Measurements from ENCODE around the gene LUC7L.
"Not testable (repeated sequence)": the region's sequence is repeated elsewhere in the genome, so short reads cannot be mapped to it uniquely, and the experiment has no call there.

LUC7L gene

DNA sequence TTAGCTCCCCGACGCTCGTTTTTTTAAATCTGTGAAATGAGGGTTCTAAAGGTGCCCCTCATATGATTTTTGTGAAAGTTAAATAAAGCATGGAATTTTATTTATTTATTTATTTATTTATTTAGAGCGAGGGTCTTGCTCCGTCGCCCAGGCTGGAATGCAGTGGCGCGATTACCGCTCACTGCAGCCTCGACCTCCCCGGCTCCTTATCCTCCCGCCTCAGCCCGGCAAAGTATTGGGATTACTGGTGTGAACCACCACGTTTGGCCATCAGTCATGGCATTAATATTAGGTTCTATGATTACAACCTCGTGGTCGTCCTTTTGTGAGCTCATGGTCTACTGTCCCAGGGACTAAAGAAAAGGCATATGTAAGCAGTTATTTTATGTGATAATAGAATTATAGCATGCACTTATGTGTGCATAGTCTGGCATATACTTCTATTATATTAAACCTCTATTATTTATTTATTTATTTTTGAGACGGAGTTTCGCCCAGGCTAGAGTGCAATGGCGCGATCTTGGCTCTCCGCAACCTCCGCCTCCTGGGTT is 557 bp upstream of the LUC7L start:
- H3K9ac ChIP-seq (ENCODE audit: insufficient read length), result no peak overlapping the region
- peaks cover 37% of the 10 kb centered on the region for H3K36me3 ChIP-seq (ENCODE audit: insufficient read depth, low read length)
- TF ChIP-seq POLR2AphosphoS5 (IDR thresholded peaks at IDR 0.05; ENCODE audit: borderline replicate concordance, low read depth, low read length), result no peak
- no peak for TF ChIP-seq EZH2 (IDR thresholded peaks at IDR 0.05)
- TF ChIP-seq FOXP2 (optimal IDR thresholded peaks at IDR 0.05; ENCODE audit: control extremely low read depth, extremely low read length, insufficient read depth), result no peak
- H3K9me3 ChIP-seq (ENCODE audit: low read depth, low read length), result no peaks in the 10 kb centered on the region
- DNase-seq (ENCODE audit: low read depth, low spot score), result no peak
- peak overlapping the region; percentile 93 for H3K4me3 ChIP-seq
- no peak overlapping the region for H3K27ac ChIP-seq

DNA sequence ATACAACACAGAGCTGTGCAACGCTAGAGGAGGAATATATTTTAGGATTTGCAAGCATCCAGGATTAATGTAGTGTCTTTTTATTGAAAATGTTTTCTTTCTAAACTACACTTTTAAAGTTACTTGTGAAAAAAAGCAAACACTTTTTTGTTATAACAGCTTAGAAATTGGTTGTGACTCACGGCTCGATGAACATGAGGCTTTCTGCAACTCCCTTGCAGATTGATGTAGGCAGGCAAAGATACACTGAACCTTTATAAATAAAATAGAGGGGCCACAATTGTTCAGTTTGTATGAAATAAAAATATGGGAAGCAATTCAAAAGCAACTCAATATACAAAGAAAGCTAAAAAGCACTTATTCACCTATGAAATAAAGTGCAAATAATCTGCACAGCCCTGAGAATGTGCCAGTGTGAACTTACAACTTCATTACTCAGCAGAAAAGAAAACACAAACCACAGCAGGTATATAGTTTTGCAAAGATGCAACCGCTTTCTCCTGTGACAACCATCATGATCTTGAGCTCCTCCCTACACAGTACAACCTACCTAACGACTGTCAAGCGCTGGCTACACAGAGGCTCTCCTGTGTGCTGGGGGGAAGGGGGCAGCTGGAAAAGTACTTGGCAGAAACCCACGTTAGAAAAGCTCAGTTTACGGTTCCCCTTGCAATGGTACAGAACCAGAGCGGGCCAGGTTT is 948 bp downstream of the LUC7L start:
- Histone ChIP-seq H3K27ac (peak overlapping the region; percentile 93; the same call in 1 of the 2 replicates), H3K36me3 (ENCODE audit: insufficient read depth, low read length) (peaks cover 52% of the 10 kb centered on the region), H3K9me3 (ENCODE audit: low read depth, low read length) (no peaks in the 10 kb centered on the region), H3K4me3 (peak overlapping the region; percentile 93), H3K9ac (ENCODE audit: insufficient read length) (peak overlapping the region; percentile 95)
- TF ChIP-seq EZH2 (IDR thresholded peaks at IDR 0.05), result no peak
- TF ChIP-seq POLR2AphosphoS5 (IDR thresholded peaks at IDR 0.05; ENCODE audit: borderline replicate concordance, low read depth, low read length), result no peak
- TF ChIP-seq FOXP2 (optimal IDR thresholded peaks at IDR 0.05; ENCODE audit: control extremely low read depth, extremely low read length, insufficient read depth), result no peak
- DNase-seq (ENCODE audit: low read depth, low spot score), result no peak

DNA sequence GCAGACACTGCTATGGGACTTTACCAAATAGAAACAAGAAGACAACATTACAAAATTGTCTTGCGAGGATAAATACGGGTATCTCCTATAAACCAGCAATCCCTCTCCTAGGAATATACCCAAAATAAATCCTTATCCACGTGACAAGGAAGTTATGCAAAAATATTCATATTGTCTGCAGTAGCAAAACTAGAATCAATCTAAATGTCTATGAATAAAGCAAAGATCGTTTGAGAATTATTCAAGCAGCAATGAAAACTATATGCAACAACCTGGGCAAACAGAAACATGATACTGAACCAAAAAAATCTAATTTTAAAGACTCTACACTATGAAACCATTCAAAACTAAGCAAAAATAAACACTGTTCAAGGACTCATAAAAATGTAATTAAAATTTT is 9.2 kb downstream of the LUC7L start:
- Histone ChIP-seq H3K4me3 (no peak overlapping the region), H3K36me3 (ENCODE audit: insufficient read depth, low read length) (peaks cover 85% of the 10 kb centered on the region), H3K27ac (peak overlapping the region; percentile 51; the same call in 1 of the 2 replicates), H3K9ac (ENCODE audit: insufficient read length) (peak overlapping the region; percentile 7), H3K9me3 (ENCODE audit: low read depth, low read length) (no peaks in the 10 kb centered on the region)
- DNase-seq (ENCODE audit: low read depth, low spot score), result no peak
- TF ChIP-seq EZH2 (IDR thresholded peaks at IDR 0.05) (no peak), FOXP2 (optimal IDR thresholded peaks at IDR 0.05; ENCODE audit: control extremely low read depth, extremely low read length, insufficient read depth) (no peak), POLR2AphosphoS5 (IDR thresholded peaks at IDR 0.05; ENCODE audit: borderline replicate concordance, low read depth, low read length) (no peak)

DNA sequence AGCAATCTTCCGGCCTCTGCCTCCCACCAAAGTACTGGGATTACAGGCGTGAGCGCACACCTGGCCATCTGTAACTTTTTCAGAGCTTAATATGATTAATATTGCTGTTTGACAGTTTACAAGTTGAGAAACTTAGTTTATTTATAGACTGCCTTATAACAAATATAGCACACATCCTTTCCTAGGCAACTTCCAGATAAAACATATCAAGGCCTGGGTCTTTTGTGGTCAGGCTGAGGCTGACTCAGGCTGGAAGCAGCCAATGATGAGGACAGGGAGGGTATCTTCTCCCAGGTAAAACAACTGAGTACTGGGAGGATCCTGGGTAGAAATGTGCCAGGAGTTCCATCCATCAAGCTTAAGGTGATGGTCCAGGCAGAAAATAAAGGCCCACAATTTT is 16.2 kb downstream of the LUC7L start:
- no peaks in the 10 kb centered on the region for H3K9me3 ChIP-seq (ENCODE audit: low read depth, low read length)
- DNase-seq (ENCODE audit: low read depth, low spot score), result no peak
- TF ChIP-seq FOXP2 (optimal IDR thresholded peaks at IDR 0.05; ENCODE audit: control extremely low read depth, extremely low read length, insufficient read depth), result no peak
- no peak for TF ChIP-seq POLR2AphosphoS5 (IDR thresholded peaks at IDR 0.05; ENCODE audit: borderline replicate concordance, low read depth, low read length)
- no peak for TF ChIP-seq EZH2 (IDR thresholded peaks at IDR 0.05)
- H3K27ac ChIP-seq, result no peak overlapping the region
- no peak overlapping the region for H3K9ac ChIP-seq (ENCODE audit: insufficient read length)
- no peak overlapping the region for H3K4me3 ChIP-seq
- peaks cover 85% of the 10 kb centered on the region for H3K36me3 ChIP-seq (ENCODE audit: insufficient read depth, low read length)

DNA sequence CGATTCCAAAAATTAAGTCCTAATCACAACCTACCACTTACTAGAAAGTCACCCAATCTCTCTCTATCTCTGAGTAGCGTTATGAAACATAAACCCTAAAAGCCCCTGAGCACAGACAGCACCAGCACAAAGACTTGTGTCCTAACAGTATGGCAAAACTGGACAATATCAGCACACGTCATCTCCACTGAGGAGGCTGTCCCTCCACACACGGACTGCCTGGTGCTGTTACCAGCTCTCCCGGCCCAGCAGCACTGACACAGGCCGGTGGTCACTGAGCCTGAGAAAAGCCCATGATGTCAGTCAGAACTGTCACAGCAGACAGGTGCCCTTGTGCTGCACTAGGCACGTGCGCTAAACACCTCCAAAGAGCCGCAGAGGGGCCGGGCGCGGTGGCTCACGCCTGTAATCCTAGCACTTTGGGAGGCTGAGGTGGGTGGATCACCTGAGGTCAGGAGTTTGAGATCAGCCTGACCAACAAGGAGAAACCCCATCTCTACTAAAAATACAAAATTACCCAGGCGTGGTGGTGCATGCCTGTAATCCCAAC is 17.5 kb downstream of the LUC7L start:
- H3K4me3 ChIP-seq; H3K9me3 ChIP-seq (ENCODE audit: low read depth, low read length); H3K9ac ChIP-seq (ENCODE audit: insufficient read length); DNase-seq (ENCODE audit: low read depth, low spot score); H3K27ac ChIP-seq: not testable (repeated sequence)
- H3K36me3 ChIP-seq (ENCODE audit: insufficient read depth, low read length), result peaks cover 86% of the 10 kb centered on the region

DNA sequence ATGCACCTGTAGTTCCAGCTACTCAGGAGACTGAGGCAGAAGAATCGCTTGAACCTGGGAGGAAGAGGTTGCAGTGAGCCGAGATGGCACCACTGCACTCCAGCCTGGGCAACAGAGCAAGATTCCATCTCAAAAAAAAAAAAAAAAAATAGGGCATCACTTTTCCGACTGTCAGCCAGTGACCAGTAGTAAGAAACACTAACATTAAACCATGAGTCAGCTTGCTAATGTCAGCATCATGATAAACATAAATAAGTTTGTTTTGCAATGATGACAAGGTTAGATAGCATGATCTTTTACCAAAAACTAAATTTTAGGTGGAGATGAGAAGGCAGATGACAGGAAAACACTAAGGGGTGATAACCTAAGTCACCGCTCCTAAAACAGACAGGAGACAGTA is 19.9 kb downstream of the LUC7L start:
- peaks cover 87% of the 10 kb centered on the region for H3K36me3 ChIP-seq (ENCODE audit: insufficient read depth, low read length)
- not testable (repeated sequence) for H3K9me3 ChIP-seq (ENCODE audit: low read depth, low read length); DNase-seq (ENCODE audit: low read depth, low spot score); H3K4me3 ChIP-seq; H3K27ac ChIP-seq; H3K9ac ChIP-seq (ENCODE audit: insufficient read length)

DNA sequence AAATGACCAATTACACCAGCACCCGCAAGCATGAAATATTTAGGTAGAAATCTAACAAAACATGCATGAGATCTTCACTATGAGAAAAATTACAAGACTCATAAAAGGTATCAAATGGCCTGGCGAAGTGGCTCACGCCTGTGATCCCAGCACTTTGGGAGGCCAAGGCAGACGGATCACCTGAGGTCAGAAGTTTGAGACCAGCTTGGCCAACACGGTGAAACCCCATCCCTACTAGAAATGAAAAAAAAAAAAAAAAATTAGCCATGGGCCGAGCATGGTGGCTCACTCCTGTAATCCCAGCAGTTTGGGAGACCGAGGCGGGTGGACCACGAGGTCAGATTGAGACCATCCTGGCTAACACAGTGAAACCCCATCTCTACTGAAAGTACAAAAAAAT is 25.2 kb downstream of the LUC7L start:
- DNase-seq (ENCODE audit: low read depth, low spot score); H3K9ac ChIP-seq (ENCODE audit: insufficient read length); H3K4me3 ChIP-seq; H3K9me3 ChIP-seq (ENCODE audit: low read depth, low read length); H3K27ac ChIP-seq: not testable (repeated sequence)
- peaks cover 80% of the 10 kb centered on the region for H3K36me3 ChIP-seq (ENCODE audit: insufficient read depth, low read length)

DNA sequence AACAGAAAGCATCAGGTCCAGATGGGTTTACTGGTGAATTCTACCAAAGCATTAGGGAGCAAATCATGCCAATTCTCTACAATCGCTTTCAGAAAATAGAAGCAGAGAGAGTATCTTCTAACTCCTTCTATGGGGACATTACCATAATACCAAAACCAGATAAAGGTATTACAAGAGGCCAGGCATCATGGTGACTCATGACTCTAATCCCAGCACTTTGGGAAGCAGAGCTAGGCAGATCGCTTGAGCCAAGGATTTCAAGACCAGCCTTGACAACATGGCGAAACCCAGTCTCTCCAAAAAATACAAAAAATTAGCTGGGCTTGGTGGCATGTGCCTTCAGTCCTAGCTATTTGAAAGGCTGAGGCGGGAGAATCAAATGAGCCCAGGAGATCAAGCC is 26.0 kb downstream of the LUC7L start:
- H3K27ac ChIP-seq, result no peak overlapping the region
- no peak for TF ChIP-seq POLR2AphosphoS5 (IDR thresholded peaks at IDR 0.05; ENCODE audit: borderline replicate concordance, low read depth, low read length)
- TF ChIP-seq FOXP2 (optimal IDR thresholded peaks at IDR 0.05; ENCODE audit: control extremely low read depth, extremely low read length, insufficient read depth), result no peak
- TF ChIP-seq EZH2 (IDR thresholded peaks at IDR 0.05), result no peak
- no peak for DNase-seq (ENCODE audit: low read depth, low spot score)
- no peak overlapping the region for H3K9ac ChIP-seq (ENCODE audit: insufficient read length)
- no peak overlapping the region for H3K4me3 ChIP-seq
- no peaks in the 10 kb centered on the region for H3K9me3 ChIP-seq (ENCODE audit: low read depth, low read length)
- H3K36me3 ChIP-seq (ENCODE audit: insufficient read depth, low read length), result peaks cover 80% of the 10 kb centered on the region

DNA sequence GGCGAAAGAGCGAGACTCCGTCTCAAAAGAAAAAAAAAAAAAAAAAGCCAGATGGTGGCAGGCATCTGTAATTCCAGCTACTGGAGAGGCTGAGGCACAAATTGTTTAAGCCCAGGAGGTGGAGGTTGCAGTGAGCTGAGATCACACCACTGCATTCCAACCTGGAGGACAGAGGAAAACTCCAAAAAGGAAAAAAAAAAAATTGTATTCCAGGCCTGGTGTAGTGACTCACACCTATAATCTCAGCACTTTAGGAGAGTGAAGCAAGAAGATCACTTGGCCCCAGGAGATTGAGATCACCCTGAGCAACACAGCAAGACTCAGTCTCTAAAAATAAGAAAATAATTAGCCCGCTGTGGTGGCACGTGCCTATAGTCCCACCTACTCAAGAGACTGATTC is 28.9 kb downstream of the LUC7L start:
- no peak for DNase-seq (ENCODE audit: low read depth, low spot score)
- Histone ChIP-seq H3K36me3 (ENCODE audit: insufficient read depth, low read length) (peaks cover 79% of the 10 kb centered on the region), H3K27ac (no peak overlapping the region), H3K9ac (ENCODE audit: insufficient read length) (no peak overlapping the region), H3K4me3 (no peak overlapping the region), H3K9me3 (ENCODE audit: low read depth, low read length) (no peaks in the 10 kb centered on the region)
- TF ChIP-seq EZH2 (IDR thresholded peaks at IDR 0.05), result no peak

Measured in SK-N-MC (cell line).